ENCODE measurements around the gene VPS18.

Gene VPS18

GRCh38 chr15:40936709-40937666 lies 42.7 kb downstream of the VPS18 start:
- no peak for DNase-seq (ENCODE audit: low read depth)

- no peak for DNase-seq (ENCODE audit: low read depth)
Observed at GRCh38 chr15:40937762-40938535, 43.7 kb downstream of the VPS18 start.

GRCh38 chr15:40938536-40938870 lies 44.3 kb downstream of the VPS18 start:
- DNase-seq (ENCODE audit: low read depth): no peak

GRCh38 chr15:40940296-40940801 lies 46.1 kb downstream of the VPS18 start:
- DNase-seq (ENCODE audit: low read depth): no peak

- no peak for DNase-seq (ENCODE audit: low read depth)
Observed at GRCh38 chr15:40941068-40941527, 46.8 kb downstream of the VPS18 start.

- no peak for DNase-seq (ENCODE audit: low read depth)
Observed at GRCh38 chr15:40941528-40942336, 47.5 kb downstream of the VPS18 start.

- DNase-seq (ENCODE audit: low read depth): no peak
Observed at GRCh38 chr15:40942337-40942854, 48.1 kb downstream of the VPS18 start.

- DNase-seq (ENCODE audit: low read depth): no peak
Observed at GRCh38 chr15:40942878-40943277, 48.6 kb downstream of the VPS18 start.

- no peak for DNase-seq (ENCODE audit: low read depth)
Observed at GRCh38 chr15:40943764-40944365, 49.6 kb downstream of the VPS18 start.

- no peak for DNase-seq (ENCODE audit: low read depth)
Observed at GRCh38 chr15:40944510-40945296, 50.5 kb downstream of the VPS18 start.

GRCh38 chr15:40948706-40949473 lies 54.6 kb downstream of the VPS18 start:
- no peak for DNase-seq (ENCODE audit: low read depth)

- no peak for DNase-seq (ENCODE audit: low read depth)
Observed at GRCh38 chr15:40949756-40950207, 55.5 kb downstream of the VPS18 start.

GRCh38 chr15:40951764-40952163 lies 57.5 kb downstream of the VPS18 start:
- DNase-seq (ENCODE audit: low read depth): no peak

GRCh38 chr15:40952301-40952900 lies 58.2 kb downstream of the VPS18 start:
- DNase-seq (ENCODE audit: low read depth): peak; percentile 15

- DNase-seq (ENCODE audit: low read depth): peak; percentile 92
Observed at GRCh38 chr15:40952901-40953712, 58.9 kb downstream of the VPS18 start, which contains the start of gene CHAC1. Gene CHAC1 (plus strand): TSS chr15:40953471. CDS start chr15:40953584, 113 bp downstream.

All from stimulated activated CD8-positive, alpha-beta memory T cell treated with anti-CD3 and anti-CD28 coated beads, Interleukin-12 subunit alpha, Interleukin-12 subunit beta, amount 100 ng/mL, for 4 hours (primary cell).